NCI-H146 treated with DMSO at 0.1 percent for 48 hours (cell line): ENCODE results near the gene STX18.

Experiments
- DNase-seq: peaks from one replicate; lab custom pipeline; 2025; ENCODE audit not compliant: unreplicated experiment; lab: John Stamatoyannopoulos, UW

Gene STX18

GRCh38 chr4:4386296-4386735, 155.5 kb downstream of the STX18 start:
- peak; percentile 39 for DNase-seq

- no peak for DNase-seq
These were observed 156.0 kb downstream of the STX18 start for GRCh38 chr4:4385729-4386295.

GRCh38 chr4:4384837-4385236, 157.0 kb downstream of the STX18 start:
- DNase-seq = no peak

GRCh38 chr4:4383085-4383484, 158.8 kb downstream of the STX18 start:
- DNase-seq = no peak

DNA sequence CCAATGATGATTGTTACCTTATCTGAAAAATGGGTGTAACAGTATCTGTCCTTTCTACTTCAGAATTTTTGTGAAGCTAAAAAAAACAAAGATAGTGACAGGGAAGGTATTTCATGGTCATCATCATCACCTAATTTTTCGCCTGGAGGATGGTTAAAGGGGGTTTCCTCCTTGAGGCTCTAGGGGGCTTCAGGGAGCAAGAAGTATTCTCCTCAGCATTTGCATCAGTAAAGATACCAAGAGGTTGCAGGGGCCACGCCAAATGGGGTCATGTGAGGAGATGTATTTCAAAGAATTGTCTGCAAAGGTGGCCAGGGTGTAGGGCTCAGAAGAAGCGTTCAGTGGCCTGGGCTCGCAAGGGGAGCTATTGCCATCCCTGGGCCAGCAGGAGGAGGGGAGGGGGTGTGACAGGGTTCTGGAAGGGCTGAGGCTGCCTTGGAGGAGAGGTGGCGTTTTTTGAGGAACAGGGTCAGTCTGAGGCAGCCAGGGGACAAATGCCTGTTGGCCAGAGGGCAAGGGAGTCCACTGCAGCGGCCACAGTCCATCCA, 162.2 kb downstream of the STX18 start:
- no peak for DNase-seq

- DNase-seq = no peak
These were observed 164.0 kb downstream of the STX18 start for GRCh38 chr4:4377732-4378460.

- no peak for DNase-seq
These were observed 164.7 kb downstream of the STX18 start for GRCh38 chr4:4377191-4377590.

DNA sequence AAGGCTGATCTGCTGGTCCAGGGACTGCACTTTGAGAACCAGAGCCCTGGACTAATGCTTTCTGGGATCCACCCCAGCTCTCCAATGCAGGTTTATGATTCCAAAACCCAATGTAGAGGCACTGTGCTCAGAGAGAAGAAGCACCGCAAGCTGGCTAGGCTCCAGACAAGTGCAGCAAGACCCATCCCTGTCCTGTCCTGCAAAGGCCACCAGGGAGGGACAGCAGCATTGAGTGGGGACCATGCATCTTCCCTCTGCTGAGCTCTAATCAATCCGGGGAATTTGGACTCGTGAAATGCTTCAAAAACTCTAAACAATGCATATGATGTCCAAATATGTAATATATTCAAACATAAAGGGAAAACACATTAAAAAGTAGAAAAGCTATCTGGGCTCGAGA, 165.8 kb downstream of the STX18 start:
- DNase-seq = no peak

DNA sequence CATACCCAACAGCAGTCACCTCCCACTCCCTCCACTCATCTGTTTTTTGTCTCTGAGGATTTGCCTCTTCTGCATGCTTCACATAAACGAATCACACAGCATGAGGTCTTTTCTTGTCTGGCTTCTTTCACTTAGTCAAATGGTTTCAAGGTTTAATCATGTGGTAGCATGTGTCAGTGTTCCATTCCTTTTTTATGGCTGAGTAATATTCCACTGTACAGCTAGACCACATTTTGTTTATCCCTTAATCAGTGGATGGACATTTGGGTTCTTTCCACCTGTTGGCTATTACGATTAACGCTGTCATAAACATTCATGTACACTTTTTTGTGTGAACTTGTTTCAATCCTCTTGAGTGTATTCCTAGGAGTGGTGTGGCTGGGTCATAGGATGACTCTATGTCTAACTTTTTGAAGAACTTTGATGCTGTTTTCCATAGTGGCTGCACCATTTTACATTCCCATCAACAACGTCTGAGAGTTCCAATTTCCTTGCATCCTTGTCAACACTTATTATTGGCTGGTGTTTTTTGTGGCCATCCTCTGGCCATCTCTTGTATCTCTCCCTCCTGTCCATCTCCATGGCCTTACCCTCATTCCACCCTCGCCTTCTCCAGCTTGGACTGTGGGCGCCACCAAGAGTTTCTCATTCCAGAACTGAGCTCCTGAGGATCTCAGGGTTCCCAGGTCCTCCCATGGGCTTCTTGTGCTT, 167.3 kb downstream of the STX18 start:
- no peak for DNase-seq
